Muscle of leg (tissue), 11 donors: ENCODE data around the gene WFDC5. TPM values are rescaled to one million over a fixed set of nuclear protein-coding genes. Genes with fewer than 3 reads are reported as not detected.

Experiments used
- DNase-seq: peaks from one replicate; pipeline ENCODE4 v3.0.0; 2013
- H3K27ac ChIP-seq: one replicate; pipeline ENCODE4 v1.5.1; 2013; ENCODE audit warnings: mild to moderate bottlenecking, low read length, control low read depth
- H3K27me3 ChIP-seq: one replicate; pipeline ENCODE4 v1.6.1; 2013; ENCODE audit warnings: low read length; ENCODE audit not compliant: control insufficient read depth, insufficient read depth
- H3K36me3 ChIP-seq: one replicate; pipeline ENCODE4 v1.6.1; 2013; ENCODE audit warnings: low read length; ENCODE audit not compliant: control insufficient read depth, insufficient read depth
- H3K4me1 ChIP-seq: one replicate; pipeline ENCODE4 v1.6.1; 2013; ENCODE audit warnings: low read length; ENCODE audit not compliant: control insufficient read depth, insufficient read depth
- H3K4me3 ChIP-seq: one replicate; pipeline ENCODE4 v1.5.1; 2013; ENCODE audit warnings: low read length, control low read depth
- H3K9me3 ChIP-seq: replicated peaks from 2 replicates; pipeline ENCODE4 v1.6.1; 2013; ENCODE audit warnings: low read depth, low read length; ENCODE audit not compliant: control insufficient read depth
- WGBS: methylation state at CpG from one replicate; pipeline ENCODE4 v1.1.5; 2013; ENCODE audit warnings: missing lambda C conversion rate; ENCODE audit not compliant: insufficient coverage; 5-methylcytosine and 5-hydroxymethylcytosine counted together
- polyA plus RNA-seq, 8 donors: library from polyadenylated mRNA; unstranded; fragments of 120-200 nt; gene quantifications; one replicate each; pipeline versions ENCODE4 v1.2.1 to v1.2.3, GENCODE V29; 2013; ENCODE audit warnings: inconsistent platforms in 1 of 8, low replicate concordance in 1 of 8; ENCODE audit not compliant: insufficient read length in 8 of 8, insufficient read depth in 1 of 8
- total RNA-seq: library from RNA; stranded (reverse); fragments of 120-200 nt; gene quantifications from one replicate; pipeline ENCODE4 v1.2.4, GENCODE V29; 2013

Gene WFDC5
- total and polyA plus RNA-seq, 9 donors, result 0.32 TPM; not detected in 8

DNA sequence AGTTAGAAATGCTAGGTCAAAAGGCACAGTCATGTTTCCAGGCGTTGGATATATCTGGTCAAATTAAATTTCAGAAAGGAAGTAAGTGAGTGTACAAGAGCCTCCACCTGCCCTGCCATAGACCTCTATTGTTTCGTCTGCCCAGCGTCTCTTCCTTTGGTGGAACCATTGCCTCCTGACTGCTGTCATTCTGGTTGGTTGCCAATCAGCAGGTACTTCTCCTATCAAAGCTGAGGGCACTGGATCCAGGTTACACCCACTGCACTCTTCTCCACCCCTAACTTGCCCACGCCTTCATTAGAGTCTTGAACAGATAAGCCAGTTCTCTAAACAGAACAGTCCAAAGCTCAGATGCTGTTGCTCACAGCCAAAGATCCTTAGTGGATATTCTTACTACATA is 2.6 kb upstream of the WFDC5 start:
- DNase-seq, result no peak
- peaks cover 15% of the 10 kb centered on the region for H3K27me3 ChIP-seq
- H3K27ac ChIP-seq, result no peak overlapping the region
- WGBS, result 76% methylated on average over 3 of the region's 4 CpGs
- H3K9me3 ChIP-seq, result no peaks in the 10 kb centered on the region
- no peaks in the 10 kb centered on the region for H3K36me3 ChIP-seq
- H3K4me1 ChIP-seq, result no peaks in the 10 kb centered on the region
- no peak overlapping the region for H3K4me3 ChIP-seq

DNA sequence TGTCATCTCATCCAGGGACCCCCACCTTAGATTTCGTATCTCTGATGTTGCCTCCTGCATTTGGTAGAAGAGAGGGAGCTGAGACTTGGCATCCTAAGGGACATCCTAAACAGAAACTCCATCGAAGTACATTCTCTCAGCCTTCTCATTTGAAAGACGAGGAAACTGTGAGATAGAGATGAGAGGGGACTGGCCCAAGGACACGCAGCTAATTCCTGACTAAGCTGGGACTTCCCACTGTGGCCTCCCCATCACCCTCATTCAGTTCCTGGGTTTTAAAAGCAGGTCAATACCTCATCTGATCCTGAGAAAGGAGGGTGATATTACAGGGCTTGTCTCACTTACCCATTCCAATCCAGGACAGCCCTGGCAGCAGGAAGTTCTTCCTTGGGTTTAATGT is 855 bp upstream of the WFDC5 start:
- Histone ChIP-seq H3K4me3 (no peak overlapping the region), H3K36me3 (no peaks in the 10 kb centered on the region), H3K9me3 (no peaks in the 10 kb centered on the region), H3K27me3 (peaks cover 15% of the 10 kb centered on the region), H3K27ac (no peak overlapping the region), H3K4me1 (no peaks in the 10 kb centered on the region)
- no CpG with 5 or more reads among the region's 4 CpGs for WGBS
- DNase-seq, result no peak

DNA sequence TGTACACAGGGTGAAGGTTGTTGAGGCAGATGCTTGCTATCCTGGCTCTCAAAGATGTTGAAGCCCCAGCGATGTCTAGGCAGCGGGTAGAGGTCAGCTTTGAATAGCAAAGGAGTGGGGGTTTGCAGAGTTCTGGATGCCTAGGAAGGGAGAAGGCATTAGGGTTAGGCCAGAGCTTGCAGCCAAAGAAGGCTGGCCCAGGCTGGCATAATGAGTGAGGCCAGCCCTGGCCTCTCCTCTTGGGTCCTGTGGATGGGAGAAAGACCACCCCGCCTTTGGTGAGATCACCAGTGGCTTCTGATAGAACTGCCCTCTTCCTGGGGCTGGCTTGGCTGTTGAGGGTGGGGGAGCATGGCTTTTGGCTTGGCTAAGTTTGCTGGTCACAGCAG is 406 bp upstream of the WFDC5 start:
- no peak overlapping the region for H3K27ac ChIP-seq
- WGBS, result 50% methylated on average over 2 of the region's 3 CpGs
- no peak for DNase-seq
- H3K36me3 ChIP-seq, result no peaks in the 10 kb centered on the region
- H3K4me1 ChIP-seq, result no peaks in the 10 kb centered on the region
- H3K27me3 ChIP-seq, result peaks cover 15% of the 10 kb centered on the region
- H3K4me3 ChIP-seq, result no peak overlapping the region
- H3K9me3 ChIP-seq, result no peaks in the 10 kb centered on the region

DNA sequence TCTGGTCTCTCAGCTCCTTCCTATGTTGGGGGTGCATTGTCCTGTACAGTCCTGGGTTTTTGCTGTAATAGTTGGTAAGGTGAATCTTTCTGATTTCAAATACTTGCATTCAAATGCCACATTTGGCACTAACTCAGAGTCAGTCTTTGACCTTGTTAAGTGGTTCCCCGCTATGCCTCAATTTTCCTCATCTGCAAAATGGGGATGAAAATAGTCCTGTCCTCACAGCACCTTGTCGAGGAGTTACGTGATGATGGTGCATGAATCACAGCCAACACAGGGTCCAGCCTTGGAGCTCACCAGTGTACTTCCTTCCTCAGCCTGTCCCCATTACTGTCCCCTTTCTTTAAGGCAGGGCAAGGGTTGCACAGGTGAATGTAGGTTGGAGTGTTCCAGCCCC is 1.1 kb downstream of the WFDC5 start:
- no peaks in the 10 kb centered on the region for H3K4me1 ChIP-seq
- no peak overlapping the region for H3K27ac ChIP-seq
- H3K27me3 ChIP-seq, result peaks cover 13% of the 10 kb centered on the region
- no peak for DNase-seq
- 100% methylated on average over 1 of the region's 3 CpGs for WGBS
- no peak overlapping the region for H3K4me3 ChIP-seq
- H3K36me3 ChIP-seq, result no peaks in the 10 kb centered on the region
- no peaks in the 10 kb centered on the region for H3K9me3 ChIP-seq

DNA sequence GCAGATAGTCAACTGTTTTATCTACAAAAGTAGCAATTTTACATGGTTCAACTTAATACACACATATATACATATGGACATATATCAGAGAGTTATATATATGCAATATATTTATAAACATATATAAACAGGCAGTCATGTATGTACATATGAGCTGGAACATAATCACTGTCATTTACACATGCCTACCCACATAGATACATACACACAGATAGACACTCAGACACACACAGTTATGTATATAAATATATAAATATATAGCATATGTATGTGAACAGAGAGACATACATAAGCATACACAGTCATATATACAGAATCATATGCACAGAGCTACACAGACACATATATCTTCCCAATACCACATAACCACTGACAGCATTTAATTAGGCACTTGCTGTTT is 2.2 kb downstream of the WFDC5 start:
- Histone ChIP-seq H3K4me3 (no peak overlapping the region), H3K27ac (no peak overlapping the region), H3K9me3 (no peaks in the 10 kb centered on the region), H3K27me3 (peaks cover 13% of the 10 kb centered on the region), H3K36me3 (no peaks in the 10 kb centered on the region), H3K4me1 (no peaks in the 10 kb centered on the region)
- no peak for DNase-seq

DNA sequence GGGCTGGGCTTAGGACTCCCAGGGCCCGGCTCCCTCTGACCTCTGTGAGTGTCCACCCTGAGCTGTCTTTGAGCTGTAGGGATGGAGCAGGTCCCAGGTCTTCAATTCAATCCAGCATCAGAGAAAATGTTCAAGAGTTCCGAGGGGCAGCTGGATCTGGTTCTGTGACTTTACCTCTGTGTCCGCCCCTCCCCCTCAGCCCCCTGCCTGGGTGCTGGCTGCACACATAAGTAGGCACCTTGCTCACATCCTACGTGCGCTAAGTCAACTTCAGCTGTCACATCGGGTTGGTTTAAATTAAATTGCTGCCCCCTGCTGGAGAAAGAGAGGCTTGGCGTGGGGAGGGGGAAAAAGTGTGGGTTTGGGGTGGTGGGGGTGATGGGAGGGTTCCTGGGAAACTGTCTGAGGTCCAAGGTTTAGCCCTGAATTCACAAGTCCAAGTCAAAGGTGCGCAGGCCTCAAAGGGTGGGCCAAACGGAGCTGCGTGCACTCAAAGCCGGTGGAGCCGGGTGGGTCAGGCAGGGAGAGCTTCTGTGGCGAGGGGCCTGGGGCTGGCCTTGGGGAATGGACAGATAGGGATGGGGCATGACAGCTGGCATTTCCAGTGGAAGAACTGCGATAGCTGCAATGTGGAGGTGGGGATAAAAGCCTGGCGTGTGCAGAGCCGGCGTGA is 3.0 kb downstream of the WFDC5 start:
- 40% methylated on average over 15 of the region's 17 CpGs for WGBS
- peaks cover 13% of the 10 kb centered on the region for H3K27me3 ChIP-seq

DNA sequence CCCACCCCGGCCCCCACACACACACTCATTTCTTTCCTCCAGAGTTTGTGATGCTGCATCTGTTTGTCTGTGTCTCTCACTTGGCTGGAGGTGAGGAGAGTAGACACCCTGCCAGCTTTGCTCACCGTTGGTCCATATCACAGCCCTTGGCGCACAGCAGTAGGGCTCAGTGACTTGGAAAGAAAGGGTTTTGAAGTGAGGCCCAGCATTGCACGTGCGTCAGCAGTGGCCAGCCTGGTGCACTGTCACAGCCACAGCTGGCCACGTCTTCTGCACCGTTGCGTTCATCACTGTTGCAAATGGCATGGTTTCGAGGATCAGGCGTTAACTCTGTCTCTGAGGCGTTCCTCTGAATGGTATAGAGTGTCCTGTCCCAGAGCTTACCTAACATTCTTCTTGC is 3.7 kb downstream of the WFDC5 start:
- Histone ChIP-seq H3K27ac (no peak overlapping the region), H3K9me3 (no peaks in the 10 kb centered on the region), H3K36me3 (no peaks in the 10 kb centered on the region), H3K4me1 (no peaks in the 10 kb centered on the region), H3K27me3 (peaks cover 13% of the 10 kb centered on the region), H3K4me3 (no peak overlapping the region)
- 55% methylated on average over 10 of the region's 11 CpGs for WGBS
- DNase-seq, result no peak

More for the DNA sequence above, 3.0 kb downstream of the WFDC5 start:
- Histone ChIP-seq H3K4me1 (no peaks in the 10 kb centered on the region), H3K27ac (no peak overlapping the region), H3K4me3 (no peak overlapping the region), H3K9me3 (no peaks in the 10 kb centered on the region), H3K36me3 (no peaks in the 10 kb centered on the region)
- DNase-seq, result no peak

DNA sequence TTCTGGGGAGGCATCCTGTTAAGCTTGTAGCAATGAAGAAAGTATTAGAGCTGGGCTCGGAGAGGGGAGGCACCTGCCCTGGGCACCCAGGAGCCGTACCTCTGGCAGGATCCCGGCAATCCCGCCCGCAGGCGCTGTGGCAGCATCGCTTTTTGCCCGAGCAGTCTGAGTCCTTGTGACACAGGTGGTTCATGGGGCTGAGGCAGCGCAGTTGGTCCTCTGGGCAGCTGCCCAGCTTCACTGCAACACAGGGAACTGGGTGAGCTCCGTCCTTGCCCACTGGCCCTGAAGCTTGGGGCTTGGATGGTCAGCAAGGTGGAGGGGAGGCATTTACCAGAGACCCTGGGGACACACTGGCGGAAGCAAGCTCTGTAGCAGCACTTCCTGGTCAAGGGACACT is 4.7 kb downstream of the WFDC5 start:
- Histone ChIP-seq H3K4me1 (no peaks in the 10 kb centered on the region), H3K9me3 (no peaks in the 10 kb centered on the region), H3K27ac (no peak overlapping the region), H3K4me3 (no peak overlapping the region), H3K27me3 (peaks cover 11% of the 10 kb centered on the region), H3K36me3 (no peaks in the 10 kb centered on the region)
- DNase-seq, result no peak
- 84% methylated on average over 11 of the region's 11 CpGs for WGBS

DNA sequence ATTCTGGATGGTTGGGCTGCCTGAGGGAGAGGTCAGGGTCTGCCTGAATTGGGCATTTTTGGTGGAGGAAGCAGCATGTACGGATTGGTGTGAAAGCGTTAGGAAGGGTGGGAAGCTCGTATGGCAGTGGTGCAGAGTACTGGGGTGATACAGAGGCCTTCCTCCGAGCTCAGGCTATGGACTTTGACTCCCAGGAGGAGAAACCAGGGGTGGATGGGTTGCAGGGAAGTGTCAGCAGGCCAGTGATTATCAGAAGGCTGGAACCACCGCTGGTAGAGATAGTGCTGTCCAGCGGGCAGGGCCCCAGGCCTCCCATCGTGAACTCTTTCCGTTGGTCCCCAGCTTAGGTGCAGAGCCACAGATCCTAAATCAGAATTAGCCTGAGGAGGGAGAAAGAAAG is 5.3 kb downstream of the WFDC5 start:
- Histone ChIP-seq H3K4me1 (no peaks in the 10 kb centered on the region), H3K9me3 (no peaks in the 10 kb centered on the region), H3K36me3 (no peaks in the 10 kb centered on the region), H3K27ac (no peak overlapping the region), H3K4me3 (no peak overlapping the region), H3K27me3 (peaks cover 5% of the 10 kb centered on the region)
- 49% methylated on average over 5 of the region's 8 CpGs for WGBS
- no peak for DNase-seq

DNA sequence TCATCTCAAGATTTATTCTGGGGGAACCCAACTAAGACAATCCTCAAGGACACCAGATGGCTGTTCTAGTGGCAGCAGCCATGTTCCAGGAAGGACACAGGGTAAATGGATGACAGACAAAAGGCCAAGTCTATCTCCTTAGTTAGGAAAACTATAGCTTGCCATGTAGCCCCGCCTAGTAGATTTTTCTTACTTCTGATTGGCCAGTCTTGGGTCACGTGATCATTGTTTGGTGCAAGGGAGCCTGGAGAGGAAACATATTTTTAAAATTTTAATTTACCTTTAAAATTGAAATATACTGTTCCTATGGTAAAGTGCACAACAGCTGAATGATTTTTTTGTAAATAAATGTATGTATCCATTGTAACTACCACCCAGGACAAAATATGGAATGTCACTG is 9.7 kb downstream of the WFDC5 start:
- no CpG with 5 or more reads among the region's 2 CpGs for WGBS
- Histone ChIP-seq H3K4me3 (no peak overlapping the region), H3K27me3 (peaks cover 30% of the 10 kb centered on the region)

DNA sequence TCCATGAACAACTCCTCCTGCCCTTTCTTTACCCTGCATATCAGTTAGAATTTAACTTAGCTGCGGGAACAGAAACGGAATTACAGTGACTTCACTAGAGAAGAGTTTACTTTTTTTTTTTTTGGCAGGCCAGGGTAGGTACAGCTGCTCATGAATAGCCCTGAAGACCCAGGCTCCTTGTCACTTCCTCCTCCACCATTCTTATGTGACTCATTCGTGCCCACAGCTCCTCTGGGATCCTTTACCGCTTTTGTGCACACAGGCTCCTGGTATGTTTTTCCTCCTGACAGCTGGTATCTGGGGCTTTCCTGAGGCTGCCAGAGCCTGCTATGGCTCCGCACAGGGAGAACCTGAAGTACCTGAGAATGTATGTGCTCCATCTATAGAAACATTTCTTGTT is 10.2 kb downstream of the WFDC5 start:
- H3K27ac ChIP-seq, result no peak overlapping the region
- no peak for DNase-seq
- 40% methylated on average over 3 of the region's 5 CpGs for WGBS
- no peaks in the 10 kb centered on the region for H3K4me1 ChIP-seq
- H3K27me3 ChIP-seq, result peaks cover 34% of the 10 kb centered on the region
- H3K9me3 ChIP-seq, result no peaks in the 10 kb centered on the region
- H3K4me3 ChIP-seq, result no peak overlapping the region
- no peaks in the 10 kb centered on the region for H3K36me3 ChIP-seq

More for the DNA sequence above, 9.7 kb downstream of the WFDC5 start:
- Histone ChIP-seq H3K36me3 (no peaks in the 10 kb centered on the region), H3K27ac (no peak overlapping the region), H3K9me3 (no peaks in the 10 kb centered on the region), H3K4me1 (no peaks in the 10 kb centered on the region)
- no peak for DNase-seq
